HepG2 (cell line): Measurements from ENCODE around the gene DSCAML1. TPM values are rescaled to one million over a fixed set of nuclear protein-coding genes. Genes with fewer than 3 reads are reported as not detected.

Experiments
- ATAC-seq: fragments of 200-7000 bp; cut with Tn5 transposase; 3 replicates; pipeline ENCODE4 v1.9.1; 2020; ENCODE audit warnings: mild to moderate bottlenecking, moderate library complexity
- BruUV-seq: library from RNA; stranded (reverse); fragments of 400-500 nt; replicated peaks from 2 replicates; lab custom pipeline; 2021; lab: Mats Ljungman, UMichigan
- CTCF ChIA-PET: fragments of 300-600 bp; formaldehyde crosslinking; extraction: SDS; loops from one replicate; lab custom pipeline; 2021; ENCODE audit warnings: low total read pairs, inconsistent platforms, low intra/inter-chr PET ratio; lab: Yijun Ruan, JAX
- POLR2A ChIA-PET: fragments of 350-600 bp; sonication (Branson Sonifier 250); formaldehyde crosslinking; loops from one replicate; lab custom pipeline; 2020; ENCODE audit warnings: antibody characterized with exemption, inconsistent platforms; lab: Yijun Ruan, JAX
- DNase-seq: peaks from one replicate; pipeline ENCODE4 v3.0.0-alpha.2; 2015; ENCODE audit warnings: low spot score
- FAIRE-seq: peaks from 3 replicates; lab custom pipeline; 2011; peaks lifted over from hg19 to GRCh38; lab: Jason Lieb, UNC
- H2AFZ ChIP-seq: one replicate; pipeline ENCODE4 v1.6.1; 2011; ENCODE audit warnings: low read length, inconsistent platforms
- H3K27ac ChIP-seq: fragments of 300-600 bp; 3 replicates; pipeline ENCODE4 v1.8.0; 2011; ENCODE audit warnings: mixed run types, mild to moderate bottlenecking, mixed read lengths, low read length, inconsistent platforms; ENCODE audit not compliant: insufficient read depth; ENCODE audit errors: extremely low read length
- H3K27me3 ChIP-seq, 2 experiments: fragments of 200-600 bp in 1 of 2; 2 replicates in 1 of 2; 3 replicates in 1 of 2; pipeline versions ENCODE4 v1.6.0 to v1.8.0; 2011; ENCODE audit warnings: low read length in 2 of 2, mild to moderate bottlenecking in 2 of 2, moderate library complexity in 2 of 2, inconsistent platforms in 1 of 2; ENCODE audit not compliant: insufficient read depth in 2 of 2, control insufficient read depth in 1 of 2
- H3K36me3 ChIP-seq, 2 experiments: fragments of 200-600 bp in 1 of 2; replicated peaks in 1 of 2; 2 replicates in 1 of 2; 3 replicates in 1 of 2; pipeline versions ENCODE4 v1.5.1 to v1.8.0; 2011; ENCODE audit warnings: low read length in 2 of 2, inconsistent platforms in 1 of 2; ENCODE audit not compliant: insufficient read depth in 2 of 2, control insufficient read depth in 1 of 2
- H3K4me1 ChIP-seq: 2 replicates; pipeline ENCODE4 v1.5.1; 2012; ENCODE audit warnings: low read length, inconsistent platforms; ENCODE audit not compliant: insufficient read depth
- H3K4me2 ChIP-seq: 2 replicates; pipeline ENCODE4 v1.6.0; 2011; ENCODE audit warnings: low read depth, low read length, inconsistent platforms
- H3K4me3 ChIP-seq, 3 experiments: fragments of 200-600 bp in 1 of 3; sonication (generic), shearing (Covaris generic) in 1 of 3; replicated peaks in 1 of 3; 2 replicates each; pipeline ENCODE4 v1.5.1; 2011 to 2016; ENCODE audit warnings: low read length in 3 of 3, inconsistent platforms in 2 of 3, low read depth in 2 of 3, mild to moderate bottlenecking in 2 of 3, control low read depth in 1 of 3, mixed read lengths in 1 of 3; ENCODE audit not compliant: insufficient read depth in 1 of 3
- H3K79me2 ChIP-seq: one replicate; pipeline ENCODE4 v1.6.1; 2011; ENCODE audit warnings: low read length, inconsistent platforms; ENCODE audit not compliant: insufficient read depth
- H3K9ac ChIP-seq: 2 replicates; pipeline ENCODE4 v1.6.0; 2011; ENCODE audit warnings: mild to moderate bottlenecking, low read depth, low read length, inconsistent platforms; ENCODE audit not compliant: insufficient read depth
- H3K9me3 ChIP-seq: 2 replicates; pipeline ENCODE4 v1.5.1; 2012; ENCODE audit warnings: mild to moderate bottlenecking, low read length
- H4K20me1 ChIP-seq: 2 replicates; pipeline ENCODE4 v1.6.0; 2011; ENCODE audit warnings: inconsistent platforms, mild to moderate bottlenecking, low read length, moderate library complexity; ENCODE audit not compliant: insufficient read depth
- FOXA3 ChIP-seq: IDR thresholded peaks from 2 replicates; pipeline ENCODE4 v1.6.1; 2016; ENCODE audit warnings: missing genetic modification reagents, missing compliant biosample characterization
- KLF16 ChIP-seq, 2 experiments: sonication (generic) in 1 of 2; formaldehyde crosslinking in 1 of 2; IDR thresholded peaks; 2 replicates each; pipeline versions ENCODE4 v1.6.1 to v1.8.0; 2016 to 2023; ENCODE audit warnings: missing genetic modification reagents in 2 of 2, missing compliant biosample characterization in 1 of 2
- MLLT10 ChIP-seq: sonication (generic); formaldehyde crosslinking; IDR thresholded peaks from 2 replicates; pipeline ENCODE4 v1.4.0; 2020; ENCODE audit warnings: missing genetic modification reagents
- NFYC ChIP-seq: IDR thresholded peaks from 2 replicates; pipeline ENCODE4 v1.6.1; 2016; ENCODE audit warnings: missing genetic modification reagents, missing compliant biosample characterization
- POLR2G ChIP-seq: fragments of 200-400 bp; formaldehyde crosslinking; IDR thresholded peaks from 2 replicates; pipeline ENCODE4 v1.6.1; 2018; ENCODE audit warnings: mild to moderate bottlenecking, low read depth, low read length, moderate library complexity
- RNF2 ChIP-seq: fragments of 450-650 bp; conservative IDR thresholded peaks from 2 replicates; pipeline ENCODE4 v1.6.1; 2016; ENCODE audit warnings: low read depth
- RXRB ChIP-seq: IDR thresholded peaks from 2 replicates; pipeline ENCODE4 v1.6.1; 2016; ENCODE audit warnings: borderline replicate concordance, missing genetic modification reagents, missing compliant biosample characterization
- SATB2 ChIP-seq: sonication (generic); formaldehyde crosslinking; IDR thresholded peaks from 2 replicates; pipeline ENCODE4 v1.5.0; 2020; ENCODE audit warnings: missing genetic modification reagents
- YEATS2 ChIP-seq: sonication (generic); formaldehyde crosslinking; IDR thresholded peaks from 2 replicates; pipeline ENCODE4 v1.4.0; 2020; ENCODE audit warnings: missing genetic modification reagents, borderline replicate concordance
- ZBTB33 ChIP-seq: sonication (generic); formaldehyde crosslinking; IDR thresholded peaks from 2 replicates; pipeline ENCODE4 v1.4.0; 2020; ENCODE audit warnings: missing genetic modification reagents
- ZBTB43 ChIP-seq: sonication (generic); formaldehyde crosslinking; conservative IDR thresholded peaks from 2 replicates; pipeline ENCODE4 v1.4.0; 2020; ENCODE audit warnings: missing genetic modification reagents
- ZBTB7B ChIP-seq: sonication (generic); formaldehyde crosslinking; IDR thresholded peaks from 2 replicates; pipeline ENCODE4 v1.4.0; 2020; ENCODE audit warnings: missing genetic modification reagents
- ZNF337 ChIP-seq: sonication (generic); formaldehyde crosslinking; IDR thresholded peaks from 2 replicates; pipeline ENCODE4 v1.5.1; 2020; ENCODE audit warnings: missing genetic modification reagents, low read depth, mild to moderate bottlenecking, borderline replicate concordance
- ZNF354B ChIP-seq: sonication (generic); formaldehyde crosslinking; IDR thresholded peaks from 2 replicates; pipeline ENCODE4 v1.8.0; 2022; ENCODE audit warnings: mild to moderate bottlenecking, missing genetic modification reagents
- ZNF383 ChIP-seq: sonication (generic); formaldehyde crosslinking; IDR thresholded peaks from 2 replicates; pipeline ENCODE4 v1.4.0; 2020; ENCODE audit warnings: missing genetic modification reagents, mild to moderate bottlenecking, borderline replicate concordance
- ZNF577 ChIP-seq: sonication (generic); formaldehyde crosslinking; IDR thresholded peaks from 2 replicates; pipeline ENCODE4 v1.4.0; 2020; ENCODE audit warnings: mild to moderate bottlenecking, low read depth, missing genetic modification reagents, borderline replicate concordance
- ZNF724P ChIP-seq: sonication (generic); formaldehyde crosslinking; IDR thresholded peaks from 2 replicates; pipeline ENCODE4 v1.8.0; 2022; ENCODE audit warnings: missing genetic modification reagents, borderline replicate concordance
- ZNF777 ChIP-seq: sonication (generic); formaldehyde crosslinking; IDR thresholded peaks from 2 replicates; pipeline ENCODE4 v1.4.0; 2020; ENCODE audit warnings: missing genetic modification reagents
- WGBS: methylation state at CpG from one replicate; pipeline ENCODE4 v1.1.6; 2017; ENCODE audit warnings: low lambda C conversion rate; 5-methylcytosine and 5-hydroxymethylcytosine counted together
- in situ Hi-C: cut with HindIII; loops from 2 replicates; pipeline ENCODE4 v1.10.0; 2017; ENCODE audit warnings: low pct_unique_long_range_greater_than_20kb; ENCODE audit not compliant: extremely low pct_ligation_motif_present
- intact Hi-C: fragments of 100-400 bp; cut with micrococcal nuclease; formaldehyde crosslinking; loops from one replicate; pipeline ENCODE4 v1.10.0; 2022; ENCODE audit not compliant: unreplicated experiment
- polyA plus RNA-seq, 8 experiments: library from polyadenylated mRNA; depleted of rRNA in 3 of 8; stranded (reverse) in 7 of 8; unstranded in 1 of 8; fragments of >200 nt; fragmentation: Illumina TruSeq in 4 of 8; extraction: Trizol in 4 of 8; gene quantifications; 2 replicates each; pipeline versions ENCODE4 v1.2.1 to v1.2.3, GENCODE V29; 2011 to 2016; ENCODE audit warnings: low read depth in 4 of 8, missing spikeins in 1 of 8, mixed read lengths in 1 of 8; ENCODE audit not compliant: insufficient read depth in 1 of 8
- total RNA-seq, 5 experiments: library from RNA; depleted of rRNA; stranded (reverse); fragments of >200 nt; fragmentation: Illumina TruSeq; extraction: Trizol; gene quantifications; 2 replicates each; pipeline ENCODE4 v1.2.3, GENCODE V29; 2016; ENCODE audit warnings: low read depth in 1 of 5
- TF ChIP-seq, protein P1 (sequence below): sonication (generic); formaldehyde crosslinking; IDR thresholded peaks from 2 replicates; pipeline ENCODE4 v1.8.0; 2022; ENCODE audit warnings: missing genetic modification reagents, mild to moderate bottlenecking, moderate library complexity, borderline replicate concordance

The DSCAML1 gene
- total and polyA plus RNA-seq, 2 of the 13 experiments (the other 11 are each of a cell fraction or from before 2014, with no cell fraction given) = 0.29 to 0.40 TPM

GRCh38 chr11:117484156-117484555 is 312.9 kb downstream of the DSCAML1 start:
- Histone ChIP-seq H4K20me1 (no peaks in the 10 kb centered on the region), H3K36me3 (no peaks in the 10 kb centered on the region), H3K4me2 (no peak overlapping the region), H3K79me2 (no peaks in the 10 kb centered on the region)
- DNase-seq (no peak), ATAC-seq (no peak)
- TF ChIP-seq YEATS2 (CRISPR knock-in tag) (no peak), RXRB (CRISPR knock-in tag) (no peak), ZNF724P (CRISPR knock-in tag) (no peak), ZNF354B (CRISPR knock-in tag) (no peak), POLR2G (no peak), KLF16 (CRISPR knock-in tag; IDR thresholded peaks at IDR 0.05) (no peak), ZNF577 (no peak), ZBTB43 (CRISPR knock-in tag) (no peak), ZNF337 (CRISPR knock-in tag) (no peak), FOXA3 (CRISPR knock-in tag) (no peak), ZBTB33 (CRISPR knock-in tag) (no peak), ZNF383 (CRISPR knock-in tag) (no peak), SATB2 (CRISPR knock-in tag) (no peak), RNF2 (no peak), ZBTB7B (no peak), MLLT10 (CRISPR knock-in tag) (no peak), NFYC (CRISPR knock-in tag) (no peak), ZNF777 (CRISPR knock-in tag) (no peak)
- TF ChIP-seq, protein P1, sequence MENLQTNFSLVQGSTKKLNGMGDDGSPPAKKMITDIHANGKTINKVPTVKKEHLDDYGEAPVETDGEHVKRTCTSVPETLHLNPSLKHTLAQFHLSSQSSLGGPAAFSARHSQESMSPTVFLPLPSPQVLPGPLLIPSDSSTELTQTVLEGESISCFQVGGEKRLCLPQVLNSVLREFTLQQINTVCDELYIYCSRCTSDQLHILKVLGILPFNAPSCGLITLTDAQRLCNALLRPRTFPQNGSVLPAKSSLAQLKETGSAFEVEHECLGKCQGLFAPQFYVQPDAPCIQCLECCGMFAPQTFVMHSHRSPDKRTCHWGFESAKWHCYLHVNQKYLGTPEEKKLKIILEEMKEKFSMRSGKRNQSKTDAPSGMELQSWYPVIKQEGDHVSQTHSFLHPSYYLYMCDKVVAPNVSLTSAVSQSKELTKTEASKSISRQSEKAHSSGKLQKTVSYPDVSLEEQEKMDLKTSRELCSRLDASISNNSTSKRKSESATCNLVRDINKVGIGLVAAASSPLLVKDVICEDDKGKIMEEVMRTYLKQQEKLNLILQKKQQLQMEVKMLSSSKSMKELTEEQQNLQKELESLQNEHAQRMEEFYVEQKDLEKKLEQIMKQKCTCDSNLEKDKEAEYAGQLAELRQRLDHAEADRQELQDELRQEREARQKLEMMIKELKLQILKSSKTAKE = no peak
- TF ChIP-seq, all 625 proteins: peak for 0
- no TSS peak for BruUV-seq
- Histone ChIP-seq H3K4me3 (no peak overlapping the region), H3K4me1 (no peaks in the 10 kb centered on the region), H2AFZ (no peak overlapping the region), H3K27ac (no peak overlapping the region), H3K9me3 (no peaks in the 10 kb centered on the region), H3K9ac (no peak overlapping the region), H3K27me3 (peaks cover 3 to 27% of the 10 kb centered on the region in 2 experiments; a peak in 4 of 5 replicates)
- POLR2A ChIA-PET = no interaction called here
- no peak for FAIRE-seq
- WGBS = 19% methylated on average over 9 of the region's 9 CpGs
- CTCF ChIA-PET = no interaction called here
- intact Hi-C loops (no loop called here), in situ Hi-C loops (no loop called here)
